22Rv1 (cell line): ENCODE data around the gene ANKH.

Experiments
- H3K27ac ChIP-seq: fragments of 450-650 bp; 2 replicates; pipeline ENCODE4 v1.5.1; 2017
- ZFX ChIP-seq: fragments of 450-650 bp; IDR thresholded peaks from 2 replicates; pipeline ENCODE4 v1.6.1; 2017; ENCODE audit warnings: antibody characterized with exemption, borderline replicate concordance
- TF ChIP-seq, protein P1 (sequence below): fragments of 450-650 bp; IDR thresholded peaks from 2 replicates; pipeline ENCODE4 v1.5.1; 2017; ENCODE audit warnings: mild to moderate bottlenecking

Gene ANKH

DNA sequence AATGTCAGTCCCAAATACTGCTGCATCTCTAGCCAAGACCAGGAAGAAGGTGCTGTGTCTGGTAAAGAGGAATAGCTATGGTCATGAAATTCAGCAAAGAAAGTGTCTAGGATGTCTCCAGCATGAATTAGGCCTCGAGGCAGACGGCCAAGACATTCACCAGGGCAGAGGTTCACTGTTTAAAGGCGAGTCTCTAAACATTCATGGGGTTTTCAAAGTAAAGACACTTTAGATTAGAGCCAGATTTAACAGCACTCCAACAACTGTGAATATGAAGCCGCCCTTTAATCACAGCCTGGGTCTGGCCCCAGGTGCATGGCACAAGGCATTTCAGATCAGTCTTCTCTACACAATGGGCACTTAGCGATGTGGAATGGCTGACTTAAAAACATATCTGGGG lies 95.0 kb downstream of the ANKH start:
- H3K27ac ChIP-seq = no peak overlapping the region
- no peak for TF ChIP-seq ZFX
- TF ChIP-seq, protein P1, sequence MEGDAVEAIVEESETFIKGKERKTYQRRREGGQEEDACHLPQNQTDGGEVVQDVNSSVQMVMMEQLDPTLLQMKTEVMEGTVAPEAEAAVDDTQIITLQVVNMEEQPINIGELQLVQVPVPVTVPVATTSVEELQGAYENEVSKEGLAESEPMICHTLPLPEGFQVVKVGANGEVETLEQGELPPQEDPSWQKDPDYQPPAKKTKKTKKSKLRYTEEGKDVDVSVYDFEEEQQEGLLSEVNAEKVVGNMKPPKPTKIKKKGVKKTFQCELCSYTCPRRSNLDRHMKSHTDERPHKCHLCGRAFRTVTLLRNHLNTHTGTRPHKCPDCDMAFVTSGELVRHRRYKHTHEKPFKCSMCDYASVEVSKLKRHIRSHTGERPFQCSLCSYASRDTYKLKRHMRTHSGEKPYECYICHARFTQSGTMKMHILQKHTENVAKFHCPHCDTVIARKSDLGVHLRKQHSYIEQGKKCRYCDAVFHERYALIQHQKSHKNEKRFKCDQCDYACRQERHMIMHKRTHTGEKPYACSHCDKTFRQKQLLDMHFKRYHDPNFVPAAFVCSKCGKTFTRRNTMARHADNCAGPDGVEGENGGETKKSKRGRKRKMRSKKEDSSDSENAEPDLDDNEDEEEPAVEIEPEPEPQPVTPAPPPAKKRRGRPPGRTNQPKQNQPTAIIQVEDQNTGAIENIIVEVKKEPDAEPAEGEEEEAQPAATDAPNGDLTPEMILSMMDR = no peak

DNA sequence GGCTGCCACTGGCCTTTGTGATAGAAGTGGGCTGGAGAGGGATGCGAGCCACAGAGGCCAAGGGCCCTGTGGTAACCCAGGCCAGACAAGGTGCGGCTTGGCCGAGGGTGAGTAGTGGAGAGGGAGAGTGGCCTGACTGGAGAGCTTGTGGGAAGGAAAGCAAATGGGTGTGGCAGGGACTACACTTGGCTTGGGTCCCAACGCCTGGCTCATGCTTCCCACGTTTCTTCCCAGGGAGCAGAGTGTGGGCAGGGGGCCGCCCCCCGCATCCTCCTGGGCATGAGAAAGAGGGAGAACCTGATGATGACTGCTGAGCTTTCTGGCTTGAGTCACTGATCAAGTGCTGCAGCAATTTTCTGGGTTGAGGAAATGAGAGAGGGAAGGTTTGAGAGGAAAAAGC lies 95.7 kb downstream of the ANKH start:
- H3K27ac ChIP-seq = no peak overlapping the region
- TF ChIP-seq ZFX = no peak
- TF ChIP-seq, protein P1 = no peak

DNA sequence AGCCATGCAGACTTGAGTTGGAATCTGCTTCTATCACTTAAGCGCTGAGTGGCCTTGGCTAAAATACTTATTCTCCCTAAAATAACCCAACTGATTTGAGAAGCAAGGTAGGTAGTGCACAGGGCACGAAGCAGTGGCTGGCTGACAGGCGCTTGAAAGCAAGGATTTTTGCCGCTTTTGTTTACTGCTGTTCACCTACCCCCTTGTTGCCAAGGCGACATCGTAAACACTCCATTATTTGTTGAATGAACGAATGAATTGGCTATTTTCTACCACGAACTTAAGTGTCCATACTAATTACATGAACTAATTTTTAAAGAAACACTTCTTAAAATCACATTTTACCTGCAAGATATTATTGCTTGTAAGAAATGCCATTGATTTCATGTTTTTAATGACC lies 98.0 kb downstream of the ANKH start:
- no peak overlapping the region for H3K27ac ChIP-seq
- TF ChIP-seq, protein P1 = no peak
- no peak for TF ChIP-seq ZFX

DNA sequence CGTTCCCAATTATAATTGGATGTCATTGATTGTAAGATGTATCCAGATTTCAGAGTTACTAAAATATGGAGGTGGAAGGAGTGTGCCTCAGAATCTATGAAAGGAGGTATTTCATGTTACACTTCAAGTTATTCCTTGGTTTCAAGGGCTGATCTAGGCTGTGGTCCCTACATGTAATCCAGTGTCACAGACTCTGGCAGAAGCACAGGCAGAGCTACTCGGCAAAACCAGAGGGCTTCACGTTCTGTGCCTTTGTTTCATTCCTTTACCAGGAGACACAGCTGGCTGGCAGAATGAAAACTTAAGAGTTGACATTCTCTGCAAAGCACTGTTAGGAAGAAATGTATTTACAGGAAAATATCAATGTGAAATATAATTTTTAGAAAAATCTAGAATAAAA lies 99.6 kb downstream of the ANKH start:
- TF ChIP-seq, protein P1 = no peak
- TF ChIP-seq ZFX = no peak
- H3K27ac ChIP-seq = no peak overlapping the region

DNA sequence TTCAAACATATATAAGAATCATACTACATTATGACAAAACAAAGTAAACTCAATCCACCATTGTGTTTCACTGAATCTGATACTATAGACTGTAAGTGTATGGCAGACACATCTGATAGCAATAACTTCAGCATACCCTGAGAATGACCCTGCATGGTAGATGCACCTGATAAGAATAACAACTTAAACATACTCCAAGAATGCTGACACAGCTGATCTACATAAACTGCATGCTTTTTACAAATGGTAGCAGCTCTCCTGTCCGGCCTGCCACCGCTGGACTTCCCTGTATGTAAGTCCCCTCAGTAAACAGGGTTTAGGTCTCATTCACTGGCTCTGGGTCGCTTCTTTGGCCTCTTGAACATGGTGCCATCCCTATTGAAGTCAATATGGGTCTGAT lies 100.4 kb downstream of the ANKH start:
- no peak overlapping the region for H3K27ac ChIP-seq
- TF ChIP-seq ZFX = no peak
- TF ChIP-seq, protein P1 = no peak

DNA sequence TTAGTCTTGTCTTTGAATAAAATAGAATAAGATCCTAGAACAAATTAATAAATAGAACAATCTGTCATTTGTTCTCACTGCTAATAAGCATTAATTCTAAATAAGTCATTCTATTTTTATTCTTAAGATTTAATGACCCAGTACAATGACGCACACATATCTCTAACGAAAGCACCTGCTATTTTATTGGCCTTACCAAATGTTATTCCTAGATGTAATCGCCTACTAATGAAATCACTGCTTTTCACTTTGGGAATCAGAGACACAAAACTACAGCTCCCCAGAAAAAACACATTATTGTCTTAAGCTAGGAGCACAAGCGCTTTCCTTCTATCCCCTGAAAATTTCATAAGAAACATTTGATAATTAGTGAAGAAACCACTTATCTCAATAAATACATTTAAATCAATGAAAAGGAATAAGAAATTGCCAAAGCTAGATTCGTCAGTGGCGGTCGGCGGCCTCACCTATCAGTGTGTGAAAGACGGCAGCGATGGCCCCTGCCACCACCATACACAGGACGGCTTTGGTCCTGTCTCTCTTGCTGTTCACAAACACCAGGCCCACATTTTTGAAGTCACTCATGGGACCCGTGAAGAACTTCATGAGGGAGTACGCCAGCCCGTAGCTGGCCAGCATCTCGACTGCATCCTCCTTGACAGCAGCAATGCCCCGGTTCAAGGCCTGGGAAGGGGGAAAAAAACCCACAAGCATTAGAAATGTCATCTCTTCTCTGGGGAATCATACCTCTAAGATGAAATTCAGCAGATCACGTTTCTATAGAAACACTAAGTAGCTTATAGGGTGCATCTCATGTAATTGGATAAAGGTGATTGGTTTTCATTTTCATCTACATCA lies 102.8 kb downstream of the ANKH start:
- H3K27ac ChIP-seq = no peak overlapping the region

DNA sequence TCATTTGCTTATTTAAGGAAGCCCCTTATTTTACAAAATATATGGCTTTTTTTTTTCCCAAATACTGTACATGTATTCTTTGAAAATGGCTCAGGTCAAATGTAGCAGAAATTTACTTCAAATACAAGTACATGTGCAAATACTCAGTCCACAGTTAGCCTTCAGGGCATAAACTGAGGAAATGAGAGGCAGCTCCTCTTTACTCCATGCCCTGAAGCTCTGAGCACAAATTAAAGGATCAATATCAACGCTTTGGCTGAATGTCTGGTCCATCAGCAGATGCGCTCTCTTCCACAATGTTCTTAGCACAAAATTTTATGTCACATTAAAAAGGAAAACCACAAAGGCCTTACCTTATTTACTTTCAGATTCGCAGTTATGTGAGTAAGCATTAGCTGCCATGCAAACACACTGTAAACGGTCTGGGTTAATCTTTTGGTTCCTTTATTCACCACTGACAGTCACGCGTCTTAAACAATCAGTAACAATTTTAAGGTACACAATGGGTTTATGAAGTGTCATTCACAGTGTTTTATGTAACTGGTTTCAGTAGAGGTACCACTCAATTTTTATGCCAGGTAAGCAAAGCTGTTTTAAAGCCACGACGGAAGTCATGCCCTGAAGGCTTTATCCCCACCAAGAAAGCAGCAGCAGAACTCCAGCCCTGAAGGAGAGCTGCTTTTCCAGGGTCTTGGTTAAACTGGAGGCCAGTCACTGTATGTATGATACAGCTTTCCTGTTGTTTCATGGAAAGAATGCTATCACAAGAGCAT lies 103.7 kb downstream of the ANKH start:
- TF ChIP-seq, protein P1 = no peak
- TF ChIP-seq ZFX = no peak
- no peak overlapping the region for H3K27ac ChIP-seq

More for the DNA sequence above, 102.8 kb downstream of the ANKH start:
- TF ChIP-seq ZFX = no peak
- TF ChIP-seq, protein P1 = no peak
